ENCODE data around the gene PHEX.

The PHEX gene

GRCh38 chrX:22147214-22147613, 115.1 kb downstream of the PHEX start:
- no peak overlapping the region for H4K91ac ChIP-seq (ENCODE audit: low read depth, low read length)
- H3K23ac ChIP-seq (ENCODE audit: low read length) = no peak overlapping the region
- H3K4me1 ChIP-seq (ENCODE audit: control insufficient read depth in 1 of 2, insufficient read depth in 2 of 2, low read length in 2 of 2) = no peaks in the 10 kb centered on the region
- H2BK5ac ChIP-seq (ENCODE audit: low read depth, low read length, poor library complexity) = no peak overlapping the region
- H3K9me3 ChIP-seq (ENCODE audit: insufficient read depth, low read depth, low read length) = no peaks in the 10 kb centered on the region
- no peak overlapping the region for H3K9ac ChIP-seq (ENCODE audit: low read length)
- H3K79me1 ChIP-seq (ENCODE audit: low read length) = no peaks in the 10 kb centered on the region
- H3K4ac ChIP-seq (ENCODE audit: low read depth, low read length) = no peak overlapping the region
- no peaks in the 10 kb centered on the region for H3K79me2 ChIP-seq (ENCODE audit: control insufficient read depth, insufficient read depth, low read length, poor library complexity)
- H2AFZ ChIP-seq (ENCODE audit: insufficient read depth, low read length, poor library complexity) = no peak overlapping the region
- no peak overlapping the region for H2BK12ac ChIP-seq (ENCODE audit: low read length)
- no peak overlapping the region for H3K18ac ChIP-seq (ENCODE audit: low read length)
- no CpG with 5 or more reads among the region's 1 CpG for WGBS (ENCODE audit: extremely low coverage, insufficient coverage, insufficient read length)
- H3K27me3 ChIP-seq (ENCODE audit: insufficient read depth, low read length) = no peaks in the 10 kb centered on the region
- H3K4me3 ChIP-seq (ENCODE audit: low read depth, low read length) = no peak overlapping the region
- no peaks in the 10 kb centered on the region for H3K36me3 ChIP-seq (ENCODE audit: control insufficient read depth in 1 of 2, insufficient read depth in 2 of 2, low read length in 2 of 2)
- DNase-seq = peak; percentile 12 to 36
- H2BK120ac ChIP-seq (ENCODE audit: insufficient read depth, low read length, poor library complexity) = no peak overlapping the region
- no peak overlapping the region for H3K27ac ChIP-seq (ENCODE audit: low read depth, low read length)
- H4K12ac ChIP-seq (ENCODE audit: low read depth, low read length) = no peak overlapping the region
- H4K8ac ChIP-seq (ENCODE audit: low read depth, low read length) = no peak overlapping the region
- no peak overlapping the region for H3K14ac ChIP-seq (ENCODE audit: low read length)
- H3K4me2 ChIP-seq (ENCODE audit: low read length) = no peak overlapping the region
- no peak overlapping the region for H2AK5ac ChIP-seq (ENCODE audit: low read length)

GRCh38 chrX:22147942-22148341, 115.8 kb downstream of the PHEX start:
- Histone ChIP-seq H3K27ac (ENCODE audit: low read depth, low read length) (no peak overlapping the region), H3K4me2 (ENCODE audit: low read length) (no peak overlapping the region), H2AFZ (ENCODE audit: insufficient read depth, low read length, poor library complexity) (no peak overlapping the region), H2BK120ac (ENCODE audit: insufficient read depth, low read length, poor library complexity) (no peak overlapping the region), H3K36me3 (ENCODE audit: control insufficient read depth in 1 of 2, insufficient read depth in 2 of 2, low read length in 2 of 2) (no peaks in the 10 kb centered on the region), H2AK5ac (ENCODE audit: low read length) (no peak overlapping the region), H3K4me1 (ENCODE audit: control insufficient read depth in 1 of 2, insufficient read depth in 2 of 2, low read length in 2 of 2) (no peaks in the 10 kb centered on the region), H3K27me3 (ENCODE audit: insufficient read depth, low read length) (no peaks in the 10 kb centered on the region), H3K23ac (ENCODE audit: low read length) (no peak overlapping the region), H3K79me1 (ENCODE audit: low read length) (no peaks in the 10 kb centered on the region), H3K14ac (ENCODE audit: low read length) (no peak overlapping the region), H4K12ac (ENCODE audit: low read depth, low read length) (no peak overlapping the region), H2BK12ac (ENCODE audit: low read length) (no peak overlapping the region), H4K91ac (ENCODE audit: low read depth, low read length) (no peak overlapping the region), H3K18ac (ENCODE audit: low read length) (no peak overlapping the region), H3K9ac (ENCODE audit: low read length) (no peak overlapping the region), H3K9me3 (ENCODE audit: insufficient read depth, low read depth, low read length) (no peaks in the 10 kb centered on the region), H3K4me3 (ENCODE audit: low read depth, low read length) (no peak overlapping the region), H4K8ac (ENCODE audit: low read depth, low read length) (no peak overlapping the region), H2BK5ac (ENCODE audit: low read depth, low read length, poor library complexity) (no peak overlapping the region), H3K79me2 (ENCODE audit: control insufficient read depth, insufficient read depth, low read length, poor library complexity) (no peaks in the 10 kb centered on the region), H3K4ac (ENCODE audit: low read depth, low read length) (no peak overlapping the region)
- no CpG with 5 or more reads among the region's 3 CpGs for WGBS (ENCODE audit: extremely low coverage, insufficient coverage, insufficient read length)
- DNase-seq = no peak

GRCh38 chrX:22148565-22148964, 116.4 kb downstream of the PHEX start:
- no peak overlapping the region for H3K4me3 ChIP-seq (ENCODE audit: low read depth, low read length)
- no peak overlapping the region for H4K12ac ChIP-seq (ENCODE audit: low read depth, low read length)
- H3K36me3 ChIP-seq (ENCODE audit: control insufficient read depth in 1 of 2, insufficient read depth in 2 of 2, low read length in 2 of 2) = no peaks in the 10 kb centered on the region
- H3K4me2 ChIP-seq (ENCODE audit: low read length) = no peak overlapping the region
- H2BK120ac ChIP-seq (ENCODE audit: insufficient read depth, low read length, poor library complexity) = no peak overlapping the region
- H2BK5ac ChIP-seq (ENCODE audit: low read depth, low read length, poor library complexity) = no peak overlapping the region
- H2BK12ac ChIP-seq (ENCODE audit: low read length) = no peak overlapping the region
- no peak overlapping the region for H3K18ac ChIP-seq (ENCODE audit: low read length)
- H2AK5ac ChIP-seq (ENCODE audit: low read length) = no peak overlapping the region
- H4K8ac ChIP-seq (ENCODE audit: low read depth, low read length) = no peak overlapping the region
- DNase-seq = no peak
- no peak overlapping the region for H3K27ac ChIP-seq (ENCODE audit: low read depth, low read length)
- H3K9me3 ChIP-seq (ENCODE audit: insufficient read depth, low read depth, low read length) = no peaks in the 10 kb centered on the region
- H3K27me3 ChIP-seq (ENCODE audit: insufficient read depth, low read length) = no peaks in the 10 kb centered on the region
- H3K14ac ChIP-seq (ENCODE audit: low read length) = no peak overlapping the region
- no CpG with 5 or more reads among the region's 2 CpGs for WGBS (ENCODE audit: extremely low coverage, insufficient coverage, insufficient read length)
- no peaks in the 10 kb centered on the region for H3K4me1 ChIP-seq (ENCODE audit: control insufficient read depth in 1 of 2, insufficient read depth in 2 of 2, low read length in 2 of 2)
- H3K79me1 ChIP-seq (ENCODE audit: low read length) = no peaks in the 10 kb centered on the region
- no peak overlapping the region for H3K9ac ChIP-seq (ENCODE audit: low read length)
- H3K79me2 ChIP-seq (ENCODE audit: control insufficient read depth, insufficient read depth, low read length, poor library complexity) = no peaks in the 10 kb centered on the region
- H2AFZ ChIP-seq (ENCODE audit: insufficient read depth, low read length, poor library complexity) = no peak overlapping the region
- no peak overlapping the region for H4K91ac ChIP-seq (ENCODE audit: low read depth, low read length)
- no peak overlapping the region for H3K4ac ChIP-seq (ENCODE audit: low read depth, low read length)
- H3K23ac ChIP-seq (ENCODE audit: low read length) = no peak overlapping the region

GRCh38 chrX:22150371-22150770, 118.2 kb downstream of the PHEX start:
- no CpG with 5 or more reads among the region's 3 CpGs for WGBS (ENCODE audit: extremely low coverage, insufficient coverage, insufficient read length)
- H3K79me1 ChIP-seq (ENCODE audit: low read length) = no peaks in the 10 kb centered on the region

More at GRCh38 chrX:22150371-22150770, 118.2 kb downstream of the PHEX start:
- Histone ChIP-seq H3K79me2 (ENCODE audit: control insufficient read depth, insufficient read depth, low read length, poor library complexity) (no peaks in the 10 kb centered on the region), H3K9me3 (ENCODE audit: insufficient read depth, low read depth, low read length) (no peaks in the 10 kb centered on the region), H4K91ac (ENCODE audit: low read depth, low read length) (no peak overlapping the region), H3K27me3 (ENCODE audit: insufficient read depth, low read length) (no peaks in the 10 kb centered on the region), H3K36me3 (ENCODE audit: control insufficient read depth in 1 of 2, insufficient read depth in 2 of 2, low read length in 2 of 2) (no peaks in the 10 kb centered on the region), H4K12ac (ENCODE audit: low read depth, low read length) (no peak overlapping the region), H2BK12ac (ENCODE audit: low read length) (no peak overlapping the region), H3K18ac (ENCODE audit: low read length) (no peak overlapping the region), H3K4me1 (ENCODE audit: control insufficient read depth in 1 of 2, insufficient read depth in 2 of 2, low read length in 2 of 2) (no peaks in the 10 kb centered on the region), H2BK5ac (ENCODE audit: low read depth, low read length, poor library complexity) (no peak overlapping the region), H2BK120ac (ENCODE audit: insufficient read depth, low read length, poor library complexity) (no peak overlapping the region), H3K9ac (ENCODE audit: low read length) (no peak overlapping the region), H2AFZ (ENCODE audit: insufficient read depth, low read length, poor library complexity) (no peak overlapping the region), H4K8ac (ENCODE audit: low read depth, low read length) (no peak overlapping the region), H3K4me3 (ENCODE audit: low read depth, low read length) (no peak overlapping the region), H3K14ac (ENCODE audit: low read length) (no peak overlapping the region), H2AK5ac (ENCODE audit: low read length) (no peak overlapping the region), H3K4me2 (ENCODE audit: low read length) (no peak overlapping the region), H3K23ac (ENCODE audit: low read length) (no peak overlapping the region), H3K4ac (ENCODE audit: low read depth, low read length) (no peak overlapping the region), H3K27ac (ENCODE audit: low read depth, low read length) (no peak overlapping the region)
- no peak for DNase-seq

Measured in trophoblast cell (in vitro differentiated cells and primary cell).